Measurements from ENCODE around the gene UGDH.
A peak's percentile ranks its signal among the peaks of the same experiment; 100 is the strongest.
"Not testable (repeated sequence)": the region's sequence is repeated elsewhere in the genome, so short reads cannot be mapped to it uniquely, and the experiment has no call there.

Gene UGDH

DNA sequence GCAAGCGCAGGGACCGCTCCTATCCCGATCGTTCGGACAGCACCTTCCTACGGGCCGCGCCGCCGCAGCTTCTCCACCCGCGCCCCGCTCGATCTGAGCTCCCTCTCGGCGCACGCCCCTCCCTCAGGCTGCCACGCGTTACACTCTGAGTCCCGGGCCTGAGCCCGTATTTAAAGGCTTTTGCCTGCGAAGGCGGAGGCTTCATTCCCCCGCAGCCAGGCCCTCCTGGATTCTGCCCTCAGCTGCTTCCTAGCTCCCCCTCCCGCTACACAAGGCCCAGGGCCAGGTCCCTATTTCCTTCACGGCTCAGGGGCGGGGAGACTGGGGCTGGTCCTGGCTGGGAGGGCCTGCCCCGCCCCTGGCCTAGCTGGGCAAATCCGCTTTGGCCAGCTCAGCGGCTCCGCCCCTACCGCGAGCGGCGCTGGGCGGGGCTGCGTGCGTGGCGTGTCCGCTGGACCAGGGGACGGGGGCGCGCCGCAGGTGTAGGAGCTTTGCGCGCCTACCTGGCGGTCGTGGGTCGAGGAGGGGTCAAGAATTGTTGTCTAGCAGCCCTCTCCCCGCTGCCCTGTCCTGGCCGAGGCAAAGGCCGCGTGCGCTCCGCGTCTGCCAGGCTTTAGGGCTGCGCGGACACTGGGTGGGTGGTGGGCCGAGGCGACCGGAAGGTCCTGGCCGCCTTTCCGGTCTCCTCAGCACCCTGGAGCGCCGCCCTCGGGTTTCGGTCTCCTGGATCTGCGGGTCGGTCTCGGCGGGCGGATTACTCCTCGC, at the start of gene UGDH:
TSS of gene UGDH (minus strand) at position 144 of the 765 bp plus-strand sequence. CDS start 5,927 bp downstream, outside the sequence.
- DNase-seq (ENCODE audit: low read depth in 2 of 2) = peak; percentile 75 to 83

DNA sequence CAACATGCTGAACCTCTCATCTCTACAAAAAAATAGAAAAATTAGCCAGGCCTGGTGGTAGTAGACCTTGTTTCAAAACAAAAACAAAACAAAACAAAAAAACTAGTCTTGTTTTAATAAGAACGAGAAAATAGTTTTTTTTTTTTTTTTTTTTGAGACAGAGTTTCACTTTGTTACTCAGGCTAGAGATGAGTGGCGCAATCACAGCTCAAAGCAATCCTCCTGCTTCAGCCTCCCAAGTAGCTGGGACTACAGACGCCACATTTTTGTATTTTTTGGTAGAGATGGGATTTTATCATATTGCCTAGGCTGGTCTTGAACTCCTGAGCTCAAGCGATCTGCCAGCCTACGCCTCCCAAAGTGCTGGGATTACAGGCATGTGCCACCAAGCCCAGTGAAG, 47.7 kb upstream of the UGDH start:
- no peak for DNase-seq (ENCODE audit: low read depth in 2 of 2)

DNA sequence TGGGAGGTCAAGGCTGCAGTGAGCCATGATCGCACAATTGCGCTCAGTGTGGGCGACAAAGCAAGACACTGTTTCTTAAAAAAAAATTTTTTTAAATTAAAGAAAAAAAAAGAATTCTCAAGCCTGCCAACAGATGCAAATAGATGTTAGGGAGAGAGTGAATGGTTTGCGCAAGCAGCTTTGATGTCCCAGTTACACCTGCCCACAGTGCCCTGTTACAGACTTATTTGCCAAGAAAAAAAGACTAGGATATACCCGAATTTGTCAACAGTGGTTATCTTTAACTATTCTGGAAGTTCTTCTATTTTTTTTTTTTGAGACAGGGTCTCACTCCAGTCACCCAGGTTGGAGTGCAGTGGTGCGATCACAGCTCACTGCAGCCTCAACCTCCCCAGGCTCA, 44.3 kb upstream of the UGDH start:
- no peak for DNase-seq (ENCODE audit: low read depth in 2 of 2)

DNA sequence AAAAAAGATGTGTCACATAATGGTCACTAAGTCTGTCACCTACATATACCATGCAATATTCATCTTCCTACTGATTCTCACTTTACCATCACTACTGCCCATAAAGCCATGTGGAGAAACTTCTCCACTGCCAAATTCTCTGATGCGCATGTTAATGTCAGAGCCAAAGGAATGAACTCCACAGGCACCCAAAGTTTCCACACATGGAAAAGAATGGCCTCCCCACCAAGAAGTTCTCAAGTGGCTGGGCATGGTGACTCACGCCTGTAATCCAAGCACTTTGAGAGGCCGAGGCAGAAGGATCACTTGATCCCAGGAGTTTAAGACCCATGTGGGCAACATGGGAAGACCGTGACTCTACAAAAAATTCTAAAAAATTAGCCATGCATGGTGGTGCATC, 43.8 kb upstream of the UGDH start:
- DNase-seq (ENCODE audit: low read depth in 2 of 2) = no peak

DNA sequence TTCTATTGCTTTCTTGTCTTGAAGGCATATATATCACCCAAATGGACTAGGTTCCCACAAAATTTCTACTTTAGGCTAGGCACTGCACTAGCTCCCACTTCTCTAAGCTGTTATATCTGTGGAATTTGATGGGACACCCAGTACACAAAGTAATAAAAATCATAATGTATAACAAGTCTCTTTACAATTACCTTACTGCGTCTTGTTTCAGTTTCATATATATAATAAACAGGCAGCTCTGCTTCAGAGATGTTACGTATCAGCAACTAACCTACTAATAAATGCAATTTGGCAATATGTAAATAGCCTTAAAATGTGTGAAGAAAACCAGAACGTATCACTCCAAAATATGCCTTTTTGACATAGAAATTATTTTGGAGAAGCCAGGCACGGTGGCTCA, 42.0 kb upstream of the UGDH start:
- no peak for DNase-seq (ENCODE audit: low read depth in 2 of 2)

DNA sequence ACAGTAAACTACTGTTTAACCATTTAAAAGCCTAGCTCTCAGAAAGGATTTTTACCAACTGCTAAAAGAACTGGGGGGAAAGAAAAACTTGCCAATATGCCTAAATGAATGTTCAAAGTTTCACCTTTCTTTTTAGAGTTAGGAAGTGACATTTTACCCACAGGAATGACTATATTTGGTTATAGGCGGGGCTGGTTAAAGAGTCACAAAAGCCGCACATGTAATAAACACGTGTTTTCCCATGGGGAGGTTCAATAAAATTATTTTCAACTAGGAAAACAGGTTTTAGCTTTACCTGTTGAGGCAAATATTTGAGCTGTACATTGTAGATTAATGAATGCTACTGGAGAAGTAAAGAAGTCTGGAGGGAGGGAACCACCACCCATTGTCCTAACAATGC, 41.6 kb upstream of the UGDH start:
- no peak for DNase-seq (ENCODE audit: low read depth in 2 of 2)

DNA sequence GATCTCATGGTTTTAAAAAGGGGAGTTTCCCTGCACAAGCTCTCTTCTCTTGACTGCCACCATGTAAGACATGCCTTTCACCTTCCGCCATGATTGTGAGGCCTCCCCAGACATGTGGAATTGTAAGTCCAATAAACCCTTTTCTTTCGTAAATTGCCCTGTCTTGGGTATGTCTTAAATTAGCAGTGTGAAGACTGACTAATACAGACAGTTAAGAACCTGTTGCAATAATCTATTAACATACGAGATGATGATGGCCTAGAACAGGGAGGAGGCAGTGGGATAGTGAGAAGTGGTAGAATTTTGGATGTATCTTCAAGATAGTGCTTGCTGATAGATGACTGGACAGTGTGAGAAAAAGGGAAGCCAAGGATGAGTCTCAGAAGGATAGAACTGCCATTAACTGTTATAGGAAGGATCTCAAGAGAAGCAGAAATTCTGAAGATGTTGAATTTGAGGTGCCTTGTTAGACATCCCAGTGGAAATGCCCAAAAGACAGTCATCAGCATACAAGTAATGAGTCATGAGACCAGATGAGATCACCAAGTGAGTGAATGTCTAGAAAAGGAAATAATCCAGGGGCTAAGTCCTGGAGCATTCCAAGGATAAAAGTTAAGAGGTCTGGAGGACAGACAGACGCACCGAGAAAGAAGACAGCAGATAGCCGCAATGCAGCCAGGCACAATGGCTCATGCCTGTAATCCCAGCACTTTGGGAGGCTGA, 38.8 kb upstream of the UGDH start:
- DNase-seq (ENCODE audit: low read depth in 2 of 2) = no peak

DNA sequence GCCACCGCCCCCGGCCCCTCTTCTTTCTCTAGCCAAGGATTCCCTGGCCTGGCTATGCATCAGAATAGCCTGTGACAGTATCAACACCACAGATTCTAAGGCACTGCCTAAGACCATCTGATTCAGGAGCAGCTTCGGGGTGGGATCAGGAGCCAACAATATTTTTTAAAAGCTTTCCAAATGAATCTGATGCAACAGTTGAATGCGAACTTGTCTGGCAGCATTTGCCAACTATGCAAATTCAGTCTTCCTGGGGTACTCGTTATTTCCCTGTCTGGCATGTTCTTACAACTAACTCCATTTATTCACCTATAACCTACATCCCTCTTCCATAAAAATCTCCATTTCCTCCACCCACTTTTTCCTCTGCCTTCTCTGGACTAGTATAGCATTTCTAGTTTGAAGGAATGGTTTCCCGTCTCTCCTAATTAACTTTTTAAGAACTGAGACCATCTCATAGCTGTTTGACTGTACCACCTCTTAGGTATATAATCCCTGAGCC, 36.2 kb upstream of the UGDH start:
- DNase-seq (ENCODE audit: low read depth in 2 of 2) = no peak

DNA sequence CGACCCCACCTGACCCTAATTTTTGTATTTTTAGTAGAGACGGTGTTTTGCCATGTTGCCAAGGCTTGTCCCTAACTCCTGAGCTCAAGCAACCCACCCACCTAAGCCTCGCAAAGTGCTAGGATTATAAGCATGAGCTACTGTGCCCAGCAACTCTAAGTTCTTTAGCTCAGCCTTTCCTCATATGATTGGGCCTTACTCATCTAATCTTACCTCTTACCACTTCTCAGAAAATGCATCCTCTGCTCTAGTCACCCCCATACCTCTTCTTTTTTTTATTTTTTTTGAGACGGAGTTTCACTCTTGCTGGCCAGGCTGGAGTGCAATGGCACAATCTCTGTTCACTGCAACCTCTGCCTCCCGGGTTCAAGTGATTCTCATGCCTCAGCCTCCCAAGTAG, 35.6 kb upstream of the UGDH start:
- no peak for DNase-seq (ENCODE audit: low read depth in 2 of 2)

DNA sequence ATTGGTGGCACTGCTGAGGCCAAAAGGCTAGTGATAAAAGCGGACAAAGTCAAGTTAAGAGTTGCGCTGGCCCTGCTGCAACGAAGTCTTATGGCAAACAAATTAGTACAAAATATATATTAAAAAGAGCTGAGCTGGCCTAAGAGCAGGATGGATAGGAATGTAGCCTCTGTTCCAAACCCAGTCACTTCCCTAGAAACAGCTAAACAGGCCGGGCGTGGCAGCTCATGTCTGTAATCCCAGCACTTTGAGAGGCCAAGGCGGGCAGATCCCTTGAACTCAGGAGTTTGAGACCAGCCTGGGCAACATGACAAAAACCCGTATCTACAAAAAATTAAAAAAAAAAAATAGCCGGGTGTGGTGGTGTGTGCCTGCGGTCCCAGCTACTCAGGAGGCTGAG, 32.4 kb upstream of the UGDH start:
- no peak for DNase-seq (ENCODE audit: low read depth in 2 of 2)

DNA sequence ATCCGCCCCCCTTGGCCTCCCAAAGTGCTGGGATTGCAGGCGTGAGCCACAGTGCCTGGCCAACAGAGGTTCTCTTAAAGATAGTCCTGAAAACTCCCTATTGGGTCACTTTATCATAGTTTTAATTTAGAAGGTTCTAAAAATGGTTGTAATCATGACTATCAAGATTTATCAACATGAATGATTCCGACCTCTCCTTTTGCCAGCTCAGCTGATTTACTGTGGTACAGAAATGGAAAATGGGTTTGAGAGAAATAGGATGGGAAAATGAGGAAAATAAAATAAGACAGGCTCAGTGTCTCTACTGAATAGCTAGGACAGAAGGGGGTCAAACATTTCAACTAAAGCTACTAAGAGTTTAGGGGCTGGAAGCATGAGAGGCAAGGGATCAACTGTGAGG, 28.2 kb upstream of the UGDH start:
- no peak for DNase-seq (ENCODE audit: low read depth in 2 of 2)

DNA sequence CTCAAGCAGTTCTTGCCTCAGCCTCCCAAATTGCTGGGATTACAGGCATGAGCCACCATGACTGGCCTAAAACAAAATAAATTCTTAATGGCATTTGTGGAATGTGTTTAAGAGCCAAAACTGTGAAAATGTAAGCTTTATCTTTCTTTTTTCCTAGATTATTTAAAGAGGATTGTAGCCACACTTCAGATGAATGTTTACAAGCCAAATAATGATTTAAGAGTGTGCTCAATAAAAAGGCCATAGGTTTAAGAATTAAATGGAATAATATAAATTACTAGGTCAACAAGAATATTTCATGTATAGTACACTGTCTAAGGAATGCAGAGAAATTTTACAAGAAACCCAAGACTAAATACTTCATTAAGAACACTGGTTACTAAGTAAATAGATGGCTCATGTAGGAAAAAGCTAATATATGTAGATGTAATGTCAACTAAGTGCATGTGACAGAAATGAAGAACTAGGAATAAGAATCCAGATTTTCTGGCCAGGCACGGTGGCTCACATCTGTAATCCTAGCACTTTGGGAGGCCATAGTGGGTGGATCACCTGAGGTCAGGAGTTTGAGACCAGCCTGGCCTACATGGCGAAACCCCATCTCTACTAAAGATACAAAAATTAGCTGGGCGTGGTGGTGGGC, 21.3 kb upstream of the UGDH start:
- no peak for DNase-seq (ENCODE audit: low read depth in 2 of 2)

DNA sequence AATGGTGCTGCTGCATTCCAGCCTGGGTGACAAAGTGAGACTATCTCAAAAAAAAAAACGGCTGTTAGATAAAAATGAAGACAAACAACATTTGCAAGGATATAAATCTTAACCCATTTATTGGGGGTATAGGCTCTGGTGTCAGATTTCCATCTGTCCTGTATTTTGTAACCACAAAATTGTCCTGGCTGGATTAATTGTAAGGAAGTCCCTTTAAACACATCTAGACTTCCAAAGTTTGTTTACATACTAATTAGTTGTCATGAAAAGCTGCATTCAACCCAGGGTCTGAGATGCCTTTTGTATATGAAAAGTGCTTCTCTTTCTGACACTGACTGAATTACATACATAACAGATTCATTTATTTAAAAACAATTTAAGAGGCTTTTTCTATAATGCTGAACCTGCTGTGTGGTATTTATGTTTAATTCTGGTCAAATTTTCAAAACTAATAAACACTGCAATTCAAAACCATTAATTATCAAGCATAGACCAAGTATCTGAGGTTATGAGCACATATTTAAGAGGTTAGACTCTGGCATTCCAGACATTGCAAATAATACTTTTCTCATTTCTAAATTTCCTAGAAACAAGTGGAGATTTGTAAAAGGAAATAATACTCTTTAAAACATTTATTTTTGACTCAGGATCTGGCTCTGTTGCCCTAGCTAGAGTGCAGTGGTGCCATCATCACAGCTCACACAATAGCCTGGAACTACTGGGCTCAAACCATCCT, 17.5 kb upstream of the UGDH start:
- DNase-seq (ENCODE audit: low read depth in 2 of 2) = no peak

DNA sequence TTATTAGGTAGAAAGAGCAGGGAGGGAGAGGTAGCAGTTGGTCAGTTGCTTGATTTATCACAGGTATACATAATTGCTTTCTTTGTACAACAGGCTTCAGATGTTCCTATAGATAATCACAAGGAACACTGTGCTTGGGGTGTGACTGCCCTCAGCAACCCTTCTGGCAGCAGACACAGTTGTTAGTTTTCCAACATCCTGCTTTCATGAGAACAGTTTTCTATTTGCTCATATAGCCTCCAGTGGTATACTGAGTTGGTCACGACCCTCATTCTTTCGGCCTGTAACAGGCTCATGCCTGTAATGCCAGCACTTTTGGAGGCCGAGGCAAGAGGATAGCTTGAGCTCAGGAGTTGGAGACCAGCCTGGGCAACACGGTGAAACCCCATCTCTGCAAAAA, 16.8 kb upstream of the UGDH start:
- not testable (repeated sequence) for DNase-seq (ENCODE audit: low read depth in 2 of 2)

DNA sequence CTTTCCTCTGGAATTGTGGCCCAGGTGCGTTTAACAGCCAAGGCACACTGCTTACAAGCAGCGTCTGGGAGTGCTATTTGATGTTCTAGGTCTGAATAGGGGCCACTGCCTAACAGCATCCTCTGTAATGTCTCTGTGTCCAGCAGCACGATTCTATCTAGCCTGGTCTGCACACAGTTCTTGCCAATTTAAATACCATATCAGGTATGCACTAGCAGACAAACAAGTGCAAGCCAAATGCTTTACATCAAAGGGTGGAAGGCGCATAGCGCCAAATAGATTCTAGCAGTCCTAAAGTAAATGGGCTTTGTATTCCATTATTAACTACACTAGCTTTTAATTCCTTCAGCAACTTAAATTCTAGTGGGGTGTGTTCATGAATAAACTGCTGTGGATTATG, 15.8 kb upstream of the UGDH start:
- DNase-seq (ENCODE audit: low read depth in 2 of 2) = no peak

DNA sequence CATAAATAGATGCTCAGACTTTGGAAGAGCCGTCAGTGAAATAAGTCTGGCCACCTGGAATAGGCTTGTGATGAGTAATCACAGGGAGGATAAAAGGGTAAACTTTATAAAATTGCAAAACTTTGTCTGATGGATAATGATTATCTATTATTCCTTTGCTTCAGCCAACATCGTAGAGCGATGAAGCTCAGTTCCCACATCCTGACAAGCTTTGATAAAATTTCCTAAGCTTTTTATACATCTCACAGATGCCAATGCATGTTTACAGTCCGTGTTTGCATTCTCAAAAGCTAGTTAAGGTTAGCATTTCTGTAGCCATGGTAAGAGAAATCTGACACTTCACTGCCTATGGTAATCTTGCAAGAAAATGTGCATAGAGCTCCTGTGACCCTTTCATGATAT, 15.4 kb upstream of the UGDH start:
- no peak for DNase-seq (ENCODE audit: low read depth in 2 of 2)

DNA sequence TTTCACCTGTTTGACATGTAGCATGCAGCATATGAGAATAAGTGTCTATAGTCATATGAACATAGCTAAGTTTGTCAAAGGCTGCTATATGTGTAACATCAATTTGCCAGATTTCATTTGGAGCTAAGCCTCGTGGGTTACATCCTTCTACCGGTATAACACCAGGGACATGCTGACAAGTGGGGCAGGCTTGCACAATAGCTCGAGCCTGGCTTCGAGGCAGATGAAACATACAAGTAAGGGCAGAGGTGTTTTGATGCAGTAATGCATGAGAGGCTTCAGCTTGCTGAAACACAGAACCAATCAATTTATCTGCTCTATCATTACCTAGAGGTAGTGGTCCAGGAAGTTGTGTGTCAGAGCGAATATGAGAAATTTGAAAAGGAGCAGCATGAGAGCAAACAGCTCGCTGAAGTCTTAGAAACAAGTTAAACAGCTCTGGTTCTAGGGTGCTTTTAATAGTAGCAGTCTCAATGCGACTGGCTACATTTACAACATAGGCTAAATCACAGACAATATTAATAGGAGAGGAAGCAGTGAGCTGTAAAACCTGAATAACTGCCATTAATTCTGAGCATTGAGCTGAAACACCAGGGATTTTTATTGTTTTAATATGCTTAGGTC, 14.9 kb upstream of the UGDH start:
- no peak for DNase-seq (ENCODE audit: low read depth in 2 of 2)

DNA sequence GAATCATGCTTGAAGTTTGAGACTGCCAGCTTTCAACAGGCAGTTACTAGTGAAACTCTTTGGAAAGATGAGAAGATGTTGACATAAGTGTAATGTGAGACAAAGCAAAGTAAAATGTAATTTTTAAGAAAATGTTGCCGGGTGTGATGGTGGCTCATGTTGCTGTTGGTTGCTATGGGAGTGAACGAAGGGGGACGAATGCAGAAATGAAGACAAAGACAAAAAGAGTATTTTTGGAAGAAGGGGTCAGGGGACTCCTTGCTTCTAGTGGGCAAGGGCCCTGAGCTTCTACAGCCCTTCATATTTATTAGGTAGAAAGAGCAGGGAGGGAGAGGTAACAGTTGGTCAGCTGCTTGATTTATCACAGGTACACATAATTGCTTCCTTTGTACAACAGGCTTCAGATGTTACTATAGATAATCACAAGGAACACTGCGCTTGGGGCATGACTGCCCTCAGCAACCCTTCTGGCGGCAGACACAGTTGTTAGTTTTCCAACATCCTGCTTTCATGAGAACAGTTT, 11.9 kb upstream of the UGDH start:
- no peak for DNase-seq (ENCODE audit: low read depth in 2 of 2)

DNA sequence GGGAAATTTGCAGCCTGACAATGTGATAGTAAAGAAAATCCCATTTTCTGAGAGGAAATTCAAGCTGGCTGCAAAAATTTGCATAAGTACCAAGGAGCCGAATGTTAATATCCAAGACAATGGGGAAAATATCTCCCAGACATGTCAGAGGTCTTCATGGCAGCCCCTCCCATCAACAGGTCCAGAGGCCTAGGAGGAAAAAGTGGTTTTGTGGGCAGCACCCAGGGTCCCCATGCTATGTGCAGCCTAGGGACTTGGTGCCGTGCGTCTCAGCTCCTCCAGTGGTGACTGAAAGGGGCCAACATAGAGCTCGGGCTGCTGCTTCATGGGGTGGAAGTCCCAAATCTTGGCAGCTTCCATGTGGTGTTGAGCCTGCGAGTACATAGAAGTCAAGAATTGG, 6.3 kb upstream of the UGDH start:
- no peak for DNase-seq (ENCODE audit: low read depth in 2 of 2)

DNA sequence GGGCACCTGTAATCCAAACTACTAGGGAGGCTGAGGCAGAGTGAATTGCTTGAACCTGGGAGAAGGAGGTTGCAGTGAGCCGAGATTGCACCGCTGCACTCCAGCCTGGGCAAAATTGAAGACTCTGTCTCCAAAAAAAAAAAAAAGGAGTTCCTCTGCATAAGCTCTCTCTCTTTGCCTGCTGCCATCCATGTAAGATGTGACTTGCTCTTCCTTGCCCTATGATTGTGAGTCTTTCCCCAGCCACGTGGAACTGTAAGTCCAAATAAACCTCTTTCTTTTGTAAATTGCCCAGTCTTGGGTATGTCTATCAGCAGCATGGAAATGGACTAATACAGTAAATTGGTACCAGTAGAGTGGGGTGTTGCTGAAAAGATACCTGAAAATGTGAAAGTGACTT, 5.0 kb upstream of the UGDH start:
- DNase-seq (ENCODE audit: low read depth in 2 of 2) = not testable (repeated sequence)

DNA sequence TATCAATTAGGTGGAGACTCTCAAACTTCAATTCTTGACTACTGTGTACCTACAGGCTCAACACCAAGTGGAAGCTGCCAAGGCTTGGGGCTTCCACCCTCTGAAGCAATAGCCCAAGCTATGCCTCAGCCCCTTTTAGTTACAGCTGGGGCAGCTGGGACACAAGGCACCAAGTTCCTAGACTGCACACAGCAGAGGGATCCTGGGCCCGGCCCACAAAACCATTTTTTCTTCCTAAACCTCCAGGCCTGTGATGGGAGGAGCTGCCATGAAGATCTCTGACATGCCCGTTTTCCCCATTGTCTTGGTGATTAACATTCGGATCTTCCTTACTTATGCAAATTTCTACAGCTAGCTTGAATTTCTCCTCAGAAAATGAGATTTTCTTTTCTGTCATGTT, 3.4 kb upstream of the UGDH start:
- no peak for DNase-seq (ENCODE audit: low read depth in 2 of 2)

Measured in stimulated activated CD8-positive, alpha-beta memory T cell treated with anti-CD3 and anti-CD28 coated beads, Interleukin-2, amount 100 ng/mL, for 1 hour (primary cell).